ENCODE measurements around the gene DZANK1. TPM values are rescaled to one million over a fixed set of nuclear protein-coding genes. Genes with fewer than 3 reads are reported as not detected.
"Not testable (repeated sequence)": the region's sequence is repeated elsewhere in the genome, so short reads cannot be mapped to it uniquely, and the experiment has no call there.

DZANK1 gene
- total and polyA plus RNA-seq, 11 donors: 0.46 to 2.0 (median 0.85) TPM; not detected in 1

DNA sequence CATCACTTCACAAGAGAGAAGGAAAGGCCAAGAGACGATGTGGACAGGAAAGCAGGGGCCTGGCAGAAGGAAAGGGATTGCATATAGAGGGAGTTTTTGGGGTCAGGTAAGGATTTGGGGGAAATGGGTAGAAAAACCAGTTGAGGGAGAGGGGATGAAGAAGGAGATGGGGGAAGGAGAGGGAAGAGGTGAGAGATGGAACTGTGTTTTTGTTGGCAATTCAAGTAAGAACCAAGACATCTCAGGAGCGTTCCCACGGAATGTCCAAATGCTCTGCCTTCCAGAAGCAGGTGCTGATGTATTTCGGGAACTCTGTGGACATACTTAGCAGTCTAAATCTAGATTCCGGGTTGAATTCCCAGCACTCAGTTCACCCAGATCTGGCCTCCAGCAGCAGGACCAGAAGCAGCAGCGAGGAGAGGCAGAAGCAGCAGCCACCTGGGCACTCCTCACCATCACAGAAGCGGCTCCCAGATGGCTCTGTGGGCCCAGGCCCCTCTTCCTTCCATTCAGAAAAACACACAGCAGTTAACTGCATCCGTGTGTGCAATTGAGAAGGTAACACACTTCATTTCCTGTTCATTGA, 88.8 kb downstream of the DZANK1 start:
- intact Hi-C loops (cut with DNase I): no loop called here
- H3K4me1 ChIP-seq: no peaks in the 10 kb centered on the region
- H3K9me3 ChIP-seq: no peaks in the 10 kb centered on the region
- 66 to 77% (median 67%) methylated on average over 8 of the region's 8 CpGs for WGBS, 4 donors
- H3K27ac ChIP-seq: no peak overlapping the region
- no peaks in the 10 kb centered on the region for H3K27me3 ChIP-seq
- H3K4me3 ChIP-seq: no peak overlapping the region
- DNase-seq: no peak
- no peaks in the 10 kb centered on the region for H3K36me3 ChIP-seq
- ATAC-seq: no peak
- TF ChIP-seq POLR2A (IDR thresholded peaks at IDR 0.05) (no peak), CTCF (IDR thresholded peaks at IDR 0.05) (no peak)

- H3K4me1 ChIP-seq; DNase-seq; H3K9me3 ChIP-seq; ATAC-seq; intact Hi-C loops (cut with DNase I); H3K4me3 ChIP-seq; H3K36me3 ChIP-seq; H3K27me3 ChIP-seq; H3K27ac ChIP-seq: not testable (repeated sequence)
- 95 to 98% (median 96%) methylated on average over 17 to 28 of the region's 28 CpGs for WGBS, 4 donors
Measured at GRCh38 chr20:18375551-18375950, 91.3 kb downstream of the DZANK1 start.

- Histone ChIP-seq H3K27me3 (no peaks in the 10 kb centered on the region), H3K4me3 (no peak overlapping the region), H3K27ac (no peak overlapping the region), H3K36me3 (no peaks in the 10 kb centered on the region), H3K4me1 (no peaks in the 10 kb centered on the region), H3K9me3 (peaks cover 0 to 2% (median 0%) of the 10 kb centered on the region in 12 donors)
- WGBS, 4 donors: 34 to 58% (median 45%) methylated on average over 1 of the region's 1 CpG
- no peak for DNase-seq
- no peak for TF ChIP-seq POLR2A (IDR thresholded peaks at IDR 0.05)
- TF ChIP-seq CTCF (IDR thresholded peaks at IDR 0.05): no peak
- no peak for ATAC-seq
- intact Hi-C loops (cut with DNase I): no loop called here
Measured at GRCh38 chr20:18372296-18372695, 94.5 kb downstream of the DZANK1 start.

GRCh38 chr20:18364768-18365167, 102.1 kb downstream of the DZANK1 start:
- ATAC-seq (no peak), DNase-seq (no peak)
- intact Hi-C loops (cut with DNase I): no loop called here
- Histone ChIP-seq H3K4me1 (no peaks in the 10 kb centered on the region), H3K27ac (no peak overlapping the region), H3K27me3 (no peaks in the 10 kb centered on the region), H3K36me3 (no peaks in the 10 kb centered on the region), H3K9me3 (peaks cover 0 to 2% (median 0%) of the 10 kb centered on the region in 12 donors), H3K4me3 (no peak overlapping the region)
- TF ChIP-seq CTCF (IDR thresholded peaks at IDR 0.05) (no peak), POLR2A (IDR thresholded peaks at IDR 0.05) (no peak)
- 61 to 70% (median 68%) methylated on average over 2 of the region's 2 CpGs for WGBS, 4 donors

DNA sequence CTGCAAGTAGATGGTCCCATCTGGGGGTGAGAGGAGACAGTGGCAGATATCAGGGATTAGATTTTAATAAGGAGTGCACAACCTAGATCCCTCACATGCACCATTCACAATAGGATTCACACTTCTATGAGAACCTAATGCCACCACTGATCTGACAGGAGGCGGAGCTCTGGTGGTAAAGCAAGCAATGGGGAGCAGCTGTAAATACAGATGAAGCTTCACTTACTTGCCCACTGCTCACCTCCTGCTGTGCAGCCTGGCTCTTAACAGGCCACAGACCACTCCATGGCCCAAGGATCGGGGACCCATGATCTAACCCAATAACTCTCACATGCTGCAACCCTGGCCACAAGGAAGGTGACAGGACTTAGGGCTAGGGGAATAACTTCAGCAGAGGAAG, 103.1 kb downstream of the DZANK1 start:
- Histone ChIP-seq H3K27me3 (no peaks in the 10 kb centered on the region), H3K4me1 (no peaks in the 10 kb centered on the region), H3K36me3 (no peaks in the 10 kb centered on the region), H3K27ac (no peak overlapping the region), H3K4me3 (no peak overlapping the region), H3K9me3 (peaks cover 0 to 2% (median 0%) of the 10 kb centered on the region in 12 donors)
- intact Hi-C loops (cut with DNase I): no loop called here
- DNase-seq: no peak
- no peak for ATAC-seq
- WGBS, 4 donors: 78 to 86% (median 82%) methylated on average over 2 of the region's 2 CpGs
- TF ChIP-seq POLR2A (IDR thresholded peaks at IDR 0.05) (no peak), CTCF (IDR thresholded peaks at IDR 0.05) (no peak)
